ENCODE data around the gene UBQLN2. TPM values are rescaled to one million over a fixed set of nuclear protein-coding genes. Genes with fewer than 3 reads are reported as not detected.

The UBQLN2 gene
- total and polyA plus RNA-seq, 2 of the 8 experiments (the other 6 are each of a cell fraction or from before 2014, with no cell fraction given), result 21.0 to 35.3 TPM

DNA sequence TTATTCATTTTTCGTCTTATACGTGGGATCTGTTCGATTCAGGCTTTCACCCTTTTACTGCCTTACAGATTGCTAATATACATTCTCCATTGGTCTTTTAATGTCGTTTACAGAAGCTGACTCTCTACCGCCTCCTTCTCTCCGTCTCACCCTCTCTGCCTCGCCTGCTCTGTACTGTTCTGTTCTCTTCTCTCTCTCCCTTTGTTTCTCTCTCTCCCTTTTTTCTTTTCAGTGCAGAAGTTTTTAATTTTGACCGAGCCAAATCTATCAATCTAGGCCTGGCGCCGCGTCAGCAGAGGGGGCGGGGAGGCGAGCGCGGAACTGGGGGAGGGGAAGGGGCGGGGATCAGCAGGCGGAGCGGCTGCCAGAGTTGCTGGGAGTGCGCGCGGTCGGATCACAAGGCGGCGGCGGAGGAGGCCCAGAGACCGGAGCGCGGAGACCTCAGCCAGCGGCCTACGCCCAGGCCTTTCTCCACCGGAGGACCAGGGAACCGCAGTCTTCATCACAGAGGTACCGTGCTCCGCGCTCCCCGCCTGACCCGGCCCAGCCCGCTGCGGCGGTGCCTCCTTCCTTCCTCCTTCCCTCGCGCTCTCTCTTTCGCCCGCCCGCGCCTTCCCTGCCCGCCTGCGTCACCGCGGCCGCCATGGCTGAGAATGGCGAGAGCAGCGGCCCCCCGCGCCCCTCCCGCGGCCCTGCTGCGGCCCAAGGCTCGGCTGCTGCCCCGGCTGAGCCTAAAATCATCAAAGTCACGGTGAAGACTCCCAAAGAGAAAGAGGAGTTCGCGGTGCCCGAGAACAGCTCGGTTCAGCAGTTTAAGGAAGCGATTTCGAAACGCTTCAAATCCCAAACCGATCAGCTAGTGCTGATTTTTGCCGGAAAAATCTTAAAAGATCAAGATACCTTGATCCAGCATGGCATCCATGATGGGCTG lies at the start of gene UBQLN2 (continued):
- no peak for TF ChIP-seq JUN (IDR thresholded peaks at IDR 0.05; ENCODE audit: low read depth, low read length)
- TF ChIP-seq TBP (IDR thresholded peaks at IDR 0.05; ENCODE audit: low read depth, low read length), result peak; percentile 26; the same call in 1 of the 2 replicates
- TF ChIP-seq, protein P1, sequence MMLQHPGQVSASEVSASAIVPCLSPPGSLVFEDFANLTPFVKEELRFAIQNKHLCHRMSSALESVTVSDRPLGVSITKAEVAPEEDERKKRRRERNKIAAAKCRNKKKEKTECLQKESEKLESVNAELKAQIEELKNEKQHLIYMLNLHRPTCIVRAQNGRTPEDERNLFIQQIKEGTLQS (IDR thresholded peaks at IDR 0.05; ENCODE audit: insufficient read depth, low read depth, low read length), result no peak
- TF ChIP-seq TCF12 (IDR thresholded peaks at IDR 0.05; ENCODE audit: low read depth, low read length), result no peak
- no peak for TF ChIP-seq MAFK (IDR thresholded peaks at IDR 0.05; ENCODE audit: low read depth, low read length)
- no peak for TF ChIP-seq SRF (IDR thresholded peaks at IDR 0.05; ENCODE audit: low read depth, low read length)
- TF ChIP-seq, protein P2, sequence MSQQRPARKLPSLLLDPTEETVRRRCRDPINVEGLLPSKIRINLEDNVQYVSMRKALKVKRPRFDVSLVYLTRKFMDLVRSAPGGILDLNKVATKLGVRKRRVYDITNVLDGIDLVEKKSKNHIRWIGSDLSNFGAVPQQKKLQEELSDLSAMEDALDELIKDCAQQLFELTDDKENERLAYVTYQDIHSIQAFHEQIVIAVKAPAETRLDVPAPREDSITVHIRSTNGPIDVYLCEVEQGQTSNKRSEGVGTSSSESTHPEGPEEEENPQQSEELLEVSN (IDR thresholded peaks at IDR 0.05), result no peak
- TF ChIP-seq BRCA1 (IDR thresholded peaks at IDR 0.05; ENCODE audit: low read depth, low read length), result no peak
- no peak for TF ChIP-seq KDM5A (IDR thresholded peaks at IDR 0.05; ENCODE audit: low read length)
- TF ChIP-seq SP4 (IDR thresholded peaks at IDR 0.05; ENCODE audit: low read length), result no peak
- TF ChIP-seq RBBP5 (IDR thresholded peaks at IDR 0.05; ENCODE audit: borderline replicate concordance, low read depth, low read length), result no peak; the same call in 1 of the 2 replicates
- TF ChIP-seq ASH2L (IDR thresholded peaks at IDR 0.05; ENCODE audit: low read length), result peak; percentile 94
- peak; percentile 25 for TF ChIP-seq KDM4A (IDR thresholded peaks at IDR 0.05; ENCODE audit: low read depth, low read length, severe bottlenecking)
- no peak for TF ChIP-seq NANOG (IDR thresholded peaks at IDR 0.05; ENCODE audit: insufficient read depth, low read depth, low read length, poor library complexity, severe bottlenecking)
- no peak for TF ChIP-seq CHD2 (IDR thresholded peaks at IDR 0.05; ENCODE audit: low read length)
- TF ChIP-seq POLR2AphosphoS5 (IDR thresholded peaks at IDR 0.05; ENCODE audit: low read depth, low read length), result peak; percentile 72
- peak; percentile 68 for TF ChIP-seq TAF1 (IDR thresholded peaks at IDR 0.05; ENCODE audit: low read depth, low read length)
- TF ChIP-seq POU5F1 (IDR thresholded peaks at IDR 0.05; ENCODE audit: low read depth, low read length), result no peak
- TF ChIP-seq SIX5 (IDR thresholded peaks at IDR 0.05; ENCODE audit: low read depth, low read length), result no peak
- TF ChIP-seq SP2 (IDR thresholded peaks at IDR 0.05; ENCODE audit: low read length), result no peak
- no peak for TF ChIP-seq EZH2 (IDR thresholded peaks at IDR 0.05; ENCODE audit: low read depth, low read length, severe bottlenecking)
- TF ChIP-seq BCL11A (IDR thresholded peaks at IDR 0.05; ENCODE audit: low read depth in 2 of 2, low read length in 2 of 2), result no peak
- TF ChIP-seq FOSL1 (IDR thresholded peaks at IDR 0.05; ENCODE audit: insufficient read depth, low read depth, low read length), result no peak
- no peak for TF ChIP-seq SP1 (IDR thresholded peaks at IDR 0.05; ENCODE audit: low read depth, low read length)
- TF ChIP-seq JUND (IDR thresholded peaks at IDR 0.05; ENCODE audit: low read length), result no peak

Data from H1 (cell line).